Type B pancreatic cell (in vitro differentiated cells): ENCODE measurements around the gene SHROOM2. TPM values are rescaled to one million over a fixed set of nuclear protein-coding genes. Genes with fewer than 3 reads are reported as not detected.

Experiments
- DNase-seq: peaks from one replicate; pipeline ENCODE4 v3.0.0; 2021; ENCODE audit warnings: mixed read lengths; ENCODE audit not compliant: unreplicated experiment; ENCODE audit errors: extremely low spot score
- H3K27ac Mint-ChIP-seq: 2 replicates; pipeline ENCODE4 v1.8.0; 2021; ENCODE audit warnings: mild to moderate bottlenecking, mixed read lengths
- H3K27me3 Mint-ChIP-seq: 2 replicates; pipeline ENCODE4 v1.8.0; 2021; ENCODE audit warnings: mixed read lengths
- H3K36me3 Mint-ChIP-seq: 2 replicates; pipeline ENCODE4 v1.8.0; 2021; ENCODE audit warnings: mixed read lengths
- H3K4me1 Mint-ChIP-seq: one replicate; pipeline ENCODE4 v1.8.0; 2021; ENCODE audit warnings: mixed read lengths; ENCODE audit not compliant: unreplicated experiment
- H3K4me3 Mint-ChIP-seq: 2 replicates; pipeline ENCODE4 v1.8.0; 2021; ENCODE audit warnings: mild to moderate bottlenecking, mixed read lengths
- H3K9me3 Mint-ChIP-seq: 2 replicates; pipeline ENCODE4 v1.8.0; 2021; ENCODE audit warnings: mixed read lengths
- CTCF ChIP-seq: fragments of 200-600 bp; sonication (generic); conservative IDR thresholded peaks from 2 replicates; pipeline ENCODE4 v1.5.0; 2021; ENCODE audit warnings: antibody characterized with exemption, mild to moderate bottlenecking
- total RNA-seq: library from RNA; stranded (reverse); gene quantifications from 2 replicates; pipeline ENCODE4 v1.2.1, GENCODE V29; 2021; ENCODE audit warnings: low replicate concordance

Gene SHROOM2
- total RNA-seq, 1 donor from 2014 or later, result 8.4 TPM

- TF ChIP-seq CTCF, result no peak
- peaks cover 12% of the 10 kb centered on the region for H3K9me3 Mint-ChIP-seq
- H3K36me3 Mint-ChIP-seq, result peaks cover 7% of the 10 kb centered on the region
- no peak for DNase-seq
- H3K4me3 Mint-ChIP-seq, result no peak overlapping the region
- no peaks in the 10 kb centered on the region for H3K27me3 Mint-ChIP-seq
- peaks cover 17% of the 10 kb centered on the region for H3K4me1 Mint-ChIP-seq
- H3K27ac Mint-ChIP-seq, result peak overlapping the region; percentile 69
Observed at GRCh38 chrX:9859711-9860555, 73.7 kb downstream of the SHROOM2 start.

- Mint-ChIP-seq H3K36me3 (peaks cover 7% of the 10 kb centered on the region), H3K27me3 (no peaks in the 10 kb centered on the region), H3K27ac (peak overlapping the region; percentile 69), H3K4me1 (peaks cover 17% of the 10 kb centered on the region), H3K9me3 (peaks cover 12% of the 10 kb centered on the region), H3K4me3 (no peak overlapping the region)
- TF ChIP-seq CTCF, result no peak
- DNase-seq, result no peak
Observed at GRCh38 chrX:9860826-9861225, 74.6 kb downstream of the SHROOM2 start.

GRCh38 chrX:9861711-9862110 lies 75.5 kb downstream of the SHROOM2 start:
- Mint-ChIP-seq H3K4me3 (no peak overlapping the region), H3K36me3 (peaks cover 10% of the 10 kb centered on the region), H3K27ac (no peak overlapping the region), H3K4me1 (peaks cover 20% of the 10 kb centered on the region), H3K27me3 (no peaks in the 10 kb centered on the region), H3K9me3 (peaks cover 12% of the 10 kb centered on the region)
- no peak for TF ChIP-seq CTCF
- no peak for DNase-seq

GRCh38 chrX:9862525-9862924 lies 76.3 kb downstream of the SHROOM2 start:
- H3K4me1 Mint-ChIP-seq, result peaks cover 29% of the 10 kb centered on the region
- no peaks in the 10 kb centered on the region for H3K27me3 Mint-ChIP-seq
- no peak for DNase-seq
- peak overlapping the region; percentile 86 for H3K27ac Mint-ChIP-seq
- TF ChIP-seq CTCF, result no peak
- no peak overlapping the region for H3K4me3 Mint-ChIP-seq
- H3K9me3 Mint-ChIP-seq, result peaks cover 12% of the 10 kb centered on the region
- peaks cover 6% of the 10 kb centered on the region for H3K36me3 Mint-ChIP-seq

GRCh38 chrX:9862953-9863352 lies 76.7 kb downstream of the SHROOM2 start:
- peak overlapping the region; percentile 40 for H3K4me3 Mint-ChIP-seq
- TF ChIP-seq CTCF, result no peak
- peaks cover 6% of the 10 kb centered on the region for H3K36me3 Mint-ChIP-seq
- H3K9me3 Mint-ChIP-seq, result peaks cover 12% of the 10 kb centered on the region
- H3K27me3 Mint-ChIP-seq, result no peaks in the 10 kb centered on the region
- DNase-seq, result no peak
- H3K4me1 Mint-ChIP-seq, result peaks cover 30% of the 10 kb centered on the region
- peak overlapping the region; percentile 86 for H3K27ac Mint-ChIP-seq
